ENCODE measurements around the gene SMIM35. TPM values are rescaled to one million over a fixed set of nuclear protein-coding genes. Genes with fewer than 3 reads are reported as not detected.

Gene SMIM35
- total RNA-seq, result not detected in 2 replicates

DNA sequence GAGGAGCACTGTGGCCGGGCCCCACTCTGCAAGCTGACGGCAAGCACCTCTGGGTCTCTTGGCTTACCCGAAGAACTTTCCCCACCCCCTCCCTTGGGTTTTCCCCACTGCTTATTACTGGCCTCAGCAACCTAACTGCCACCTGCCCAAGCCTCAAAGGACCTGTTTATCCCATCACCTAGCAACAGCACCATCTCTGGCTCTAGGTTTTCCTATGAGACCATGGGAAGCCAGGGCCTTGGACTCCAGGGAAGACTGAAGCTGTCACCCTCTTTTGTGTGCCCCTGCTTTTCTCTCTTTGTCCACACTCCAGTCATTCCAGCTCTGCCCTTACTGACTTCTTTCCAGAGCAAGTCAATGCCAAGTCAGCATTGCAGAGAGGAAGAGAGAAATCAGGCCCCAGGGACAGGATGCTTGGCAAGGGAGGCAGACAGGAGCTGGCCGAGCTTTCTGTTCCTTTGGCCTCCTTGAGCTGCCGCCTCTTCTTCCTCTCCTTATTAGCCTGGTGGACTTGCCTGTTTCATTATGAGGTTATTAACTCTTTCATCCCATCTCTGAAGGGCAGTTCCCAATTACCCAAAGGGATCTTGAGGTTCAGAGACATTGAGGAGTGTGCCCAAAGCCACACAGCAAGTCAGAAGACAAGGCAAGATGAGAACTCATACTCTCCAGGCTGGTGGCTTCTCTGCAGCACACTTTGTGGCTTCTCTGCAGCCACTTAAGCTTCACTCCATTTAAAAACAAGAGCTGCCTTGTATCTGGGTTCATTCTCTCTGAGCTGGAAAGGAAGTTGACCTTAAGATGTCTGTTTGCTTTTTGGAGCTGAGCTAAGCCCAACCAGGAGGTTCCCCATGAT is at the start of gene SMIM35:
Gene SMIM35 (minus strand): TSS at position 51 of the 856 bp plus-strand sequence. CDS start 206 bp downstream, outside the sequence.
- no peak for DNase-seq (ENCODE audit: low read depth)

GRCh38 chr11:118136341-118136740 is 49.6 kb upstream of the SMIM35 start:
- no peak for DNase-seq (ENCODE audit: low read depth)

DNA sequence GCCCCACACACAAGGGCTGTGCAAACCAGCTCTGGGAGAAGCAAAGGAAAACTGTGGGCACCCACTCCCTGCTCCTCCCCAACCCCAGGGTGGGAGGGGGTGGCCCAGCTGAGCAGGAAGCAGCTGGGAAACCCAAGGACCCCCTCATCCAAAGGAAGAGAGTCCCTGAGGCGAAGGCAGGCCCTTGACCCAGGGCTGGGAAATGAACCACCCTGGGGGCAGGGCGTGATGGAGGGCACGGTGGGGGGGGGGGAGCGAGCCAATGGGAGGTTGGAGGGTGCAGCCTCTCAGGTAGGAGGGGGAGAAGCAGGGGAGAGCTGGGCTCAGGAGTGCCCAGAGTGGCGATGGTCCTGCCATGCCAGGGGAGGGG is 49.0 kb upstream of the SMIM35 start:
- DNase-seq (ENCODE audit: low read depth), result no peak

DNA sequence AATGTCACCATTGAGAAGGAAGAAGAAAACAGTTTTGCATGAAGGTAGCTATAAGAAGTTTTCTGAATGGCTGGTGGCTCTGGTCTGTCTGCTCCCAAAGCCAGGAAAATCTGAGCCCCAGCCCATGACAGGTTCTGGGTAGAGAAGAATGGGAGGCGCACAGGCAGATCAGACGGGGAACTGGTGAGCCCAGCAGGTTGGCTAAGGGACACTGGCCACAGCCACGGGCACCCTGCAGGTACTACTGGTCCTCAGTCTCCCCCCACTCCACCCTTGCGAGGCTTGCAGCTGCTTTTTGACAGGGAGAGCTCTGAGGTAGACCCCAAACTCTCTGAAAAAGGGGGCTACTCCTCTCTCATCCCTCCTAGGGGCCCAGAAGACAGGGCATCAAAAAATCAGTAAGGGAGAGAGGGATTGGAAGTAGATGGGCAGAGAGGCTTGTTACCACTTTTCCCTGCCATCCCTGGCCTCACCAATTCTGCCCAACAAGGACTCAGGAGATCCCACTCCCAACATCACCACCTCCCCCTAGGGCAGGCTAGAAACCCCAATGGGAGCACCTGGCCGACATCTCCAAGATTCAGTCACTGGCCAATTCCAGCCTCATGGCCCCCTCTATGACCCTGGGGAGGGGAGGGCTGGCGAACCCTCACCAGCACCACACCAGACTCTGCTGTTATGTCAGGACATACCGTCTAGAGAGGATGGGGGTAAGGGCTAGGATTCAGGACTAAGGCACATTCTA is 48.5 kb upstream of the SMIM35 start:
- DNase-seq (ENCODE audit: low read depth), result no peak

DNA sequence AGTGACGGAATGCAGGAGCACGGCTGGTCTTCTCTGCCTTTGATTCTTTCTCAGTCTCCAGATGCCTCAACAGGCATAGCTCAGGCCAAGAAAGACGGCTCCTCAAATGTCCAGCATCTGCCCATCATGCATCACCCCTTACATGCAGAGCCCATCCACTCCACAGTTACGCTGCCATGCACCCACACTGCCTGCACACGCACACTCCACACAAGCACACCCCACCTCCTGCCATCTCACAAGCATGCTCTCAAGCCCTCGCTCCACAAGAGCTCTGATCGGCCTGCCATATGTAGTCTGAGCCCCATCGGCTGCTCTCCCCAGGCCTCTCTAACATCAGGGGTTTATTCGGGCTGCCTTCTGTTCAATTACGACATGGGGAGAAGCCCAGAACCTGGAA is 47.1 kb upstream of the SMIM35 start:
- no peak for DNase-seq (ENCODE audit: low read depth)

- no peak for DNase-seq (ENCODE audit: low read depth)
Observed at GRCh38 chr11:118132385-118133151, 45.8 kb upstream of the SMIM35 start.

GRCh38 chr11:118129471-118130172 is 42.9 kb upstream of the SMIM35 start:
- DNase-seq (ENCODE audit: low read depth), result no peak

DNA sequence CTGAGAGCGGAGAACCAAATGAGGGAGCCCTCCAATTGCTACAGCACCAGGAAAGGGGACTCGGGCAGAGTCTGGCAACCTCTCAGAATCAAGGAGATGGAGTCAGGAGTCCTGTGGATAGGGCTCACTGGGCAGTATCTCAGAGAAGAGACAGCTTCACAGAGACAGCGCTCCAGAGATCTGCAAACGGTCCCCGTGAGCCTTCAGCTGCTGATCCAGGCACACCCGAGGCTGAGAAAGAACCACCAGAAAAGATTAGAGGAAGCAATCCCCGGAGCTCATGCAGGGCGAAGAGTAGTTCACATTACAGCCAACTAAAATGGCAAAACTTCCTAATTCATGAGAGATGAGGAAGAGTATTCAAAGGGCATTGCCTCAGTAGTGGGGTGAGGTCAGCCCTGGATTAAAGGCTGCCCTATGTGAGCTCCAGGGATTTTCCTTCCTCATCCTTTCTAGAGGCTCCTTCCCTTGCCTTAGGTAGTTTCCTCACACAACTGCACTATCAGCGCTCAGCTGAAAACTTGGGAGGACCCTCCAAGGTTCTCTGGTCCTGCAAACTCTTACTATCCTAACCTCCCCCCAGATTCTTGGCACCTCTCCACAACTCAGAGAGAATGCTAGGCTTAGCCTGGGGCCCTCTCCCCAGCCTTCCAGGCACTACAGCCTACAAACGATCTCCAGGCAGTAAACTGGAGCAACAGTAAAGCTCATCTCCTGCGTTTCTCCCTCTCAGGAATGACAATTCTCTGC is 42.1 kb upstream of the SMIM35 start:
- no peak for DNase-seq (ENCODE audit: low read depth)

DNA sequence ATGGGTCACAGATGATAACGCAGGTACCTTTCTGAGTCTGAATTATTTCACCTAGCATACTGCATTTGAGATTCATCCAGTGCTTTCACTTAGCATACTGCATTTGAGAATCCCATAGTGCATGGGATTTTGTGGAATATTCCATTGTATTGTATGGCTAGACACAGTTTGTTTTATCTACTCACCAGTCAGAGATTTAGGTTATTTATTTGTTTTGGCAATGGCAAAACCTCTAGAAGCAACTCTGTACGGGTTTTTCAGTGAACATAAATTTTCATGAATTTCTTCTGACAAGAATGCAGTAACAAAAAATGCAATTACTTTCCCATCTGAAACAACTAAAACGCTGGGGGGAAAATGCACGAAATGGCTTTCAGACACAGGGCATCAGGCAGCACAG is 41.5 kb upstream of the SMIM35 start:
- no peak for DNase-seq (ENCODE audit: low read depth)

GRCh38 chr11:118126082-118126838 is 39.5 kb upstream of the SMIM35 start:
- DNase-seq (ENCODE audit: low read depth), result no peak

- DNase-seq (ENCODE audit: low read depth), result no peak
Observed at GRCh38 chr11:118124929-118125535, 38.3 kb upstream of the SMIM35 start.

- no peak for DNase-seq (ENCODE audit: low read depth)
Observed at GRCh38 chr11:118120793-118121192, 34.0 kb upstream of the SMIM35 start.

DNA sequence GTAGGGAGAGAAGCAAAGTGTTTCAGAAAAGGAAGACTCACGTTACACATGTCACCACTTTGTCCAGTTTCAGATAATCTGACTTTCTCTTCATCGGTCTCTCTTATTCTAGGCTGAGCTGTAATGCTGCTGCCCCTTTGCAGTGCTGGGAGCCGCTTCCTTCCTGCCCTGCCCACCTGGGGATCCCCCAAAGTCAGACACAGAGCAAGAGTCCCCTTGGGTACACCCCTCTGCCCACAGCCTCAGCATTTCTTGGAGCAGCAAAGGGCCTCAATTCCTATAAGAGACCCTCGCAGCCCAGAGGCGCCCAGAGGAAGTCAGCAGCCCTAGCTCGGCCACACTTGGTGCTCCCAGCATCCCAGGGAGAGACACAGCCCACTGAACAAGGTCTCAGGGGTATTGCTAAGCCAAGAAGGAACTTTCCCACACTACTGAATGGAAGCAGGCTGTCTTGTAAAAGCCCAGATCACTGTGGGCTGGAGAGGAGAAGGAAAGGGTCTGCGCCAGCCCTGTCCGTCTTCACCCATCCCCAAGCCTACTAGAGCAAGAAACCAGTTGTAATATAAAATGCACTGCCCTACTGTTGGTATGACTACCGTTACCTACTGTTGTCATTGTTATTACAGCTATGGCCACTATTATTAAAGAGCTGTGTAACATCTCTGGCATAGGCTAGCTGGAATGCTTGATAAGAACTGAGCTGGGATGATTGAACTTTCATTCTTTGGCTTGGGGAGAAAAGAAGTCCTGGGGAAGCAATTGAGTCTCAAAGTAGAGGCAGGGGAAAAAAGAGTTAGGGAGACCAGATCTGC is 31.2 kb upstream of the SMIM35 start:
- no peak for DNase-seq (ENCODE audit: low read depth)

- no peak for DNase-seq (ENCODE audit: low read depth)
Observed at GRCh38 chr11:118115048-118115447, 28.3 kb upstream of the SMIM35 start.

DNA sequence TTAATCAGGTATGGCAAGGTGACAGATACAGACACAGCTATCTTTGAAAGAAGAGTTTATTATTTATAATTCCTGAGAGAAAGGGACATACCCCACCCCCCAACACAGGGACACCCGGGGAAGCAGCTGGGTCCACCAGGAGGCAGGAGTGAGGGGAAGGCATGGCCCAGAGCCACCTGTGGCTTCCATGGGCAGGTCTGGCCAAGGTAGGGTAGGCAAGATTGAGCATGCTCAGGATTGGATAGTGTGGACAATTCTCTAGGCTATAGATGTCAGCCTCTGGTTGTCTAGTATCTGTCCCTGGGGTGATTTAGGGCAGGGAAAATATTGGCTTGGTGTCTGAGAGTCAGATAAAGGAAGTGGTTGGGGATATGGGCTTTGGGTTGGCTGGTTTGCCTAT is 27.5 kb upstream of the SMIM35 start:
- DNase-seq (ENCODE audit: low read depth), result no peak

- no peak for DNase-seq (ENCODE audit: low read depth)
Observed at GRCh38 chr11:118112711-118113430, 26.1 kb upstream of the SMIM35 start.

DNA sequence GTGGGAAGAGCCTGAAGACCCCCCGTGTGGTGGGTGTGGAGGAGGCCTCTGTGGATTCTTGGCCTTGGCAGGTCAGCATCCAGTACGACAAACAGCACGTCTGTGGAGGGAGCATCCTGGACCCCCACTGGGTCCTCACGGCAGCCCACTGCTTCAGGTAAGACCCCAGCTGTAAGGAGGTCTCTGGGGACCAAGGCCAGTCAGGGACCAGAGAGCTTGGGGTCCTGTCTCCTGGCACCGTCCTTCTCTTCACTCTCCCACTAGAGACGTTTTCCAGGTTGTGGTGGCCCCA is 24.9 kb upstream of the SMIM35 start:
- no peak for DNase-seq (ENCODE audit: low read depth)

DNA sequence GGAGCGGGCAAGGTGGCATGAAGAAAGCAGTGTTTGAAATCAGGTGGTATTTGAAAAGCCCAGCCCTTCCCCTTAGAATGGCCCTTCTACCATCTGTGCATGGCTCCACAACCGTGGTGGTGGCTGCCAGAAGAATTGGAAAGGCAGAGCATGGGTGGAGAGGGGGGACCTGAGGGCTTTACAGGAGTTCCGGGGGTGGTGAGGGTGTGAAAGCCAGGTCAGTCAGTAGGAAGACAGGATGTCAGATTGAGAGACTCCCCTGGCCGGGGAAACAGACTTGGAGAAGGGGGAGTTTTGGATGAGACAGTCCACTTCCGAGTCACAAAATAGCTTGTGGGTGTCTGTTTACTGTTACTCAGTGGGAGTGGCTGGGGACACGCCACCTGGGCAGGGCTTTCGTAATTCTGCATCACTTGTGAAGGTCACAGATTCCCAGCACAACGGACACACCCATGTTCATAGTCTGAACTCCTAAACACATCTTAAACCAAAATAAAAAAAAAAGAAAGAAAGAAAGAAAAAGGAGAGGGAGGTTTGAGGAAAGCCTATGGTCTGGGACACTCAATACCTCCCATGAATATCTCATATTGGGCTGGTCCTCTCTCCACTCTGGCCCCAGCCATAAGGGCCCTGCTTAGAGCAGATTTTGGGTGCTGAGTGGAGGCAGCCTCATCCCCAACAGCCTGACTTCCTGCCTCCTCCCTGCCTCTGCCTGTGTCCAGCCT is 24.4 kb upstream of the SMIM35 start:
- no peak for DNase-seq (ENCODE audit: low read depth)
